Measurements from ENCODE around the gene PMM2.

PMM2 gene

DNA sequence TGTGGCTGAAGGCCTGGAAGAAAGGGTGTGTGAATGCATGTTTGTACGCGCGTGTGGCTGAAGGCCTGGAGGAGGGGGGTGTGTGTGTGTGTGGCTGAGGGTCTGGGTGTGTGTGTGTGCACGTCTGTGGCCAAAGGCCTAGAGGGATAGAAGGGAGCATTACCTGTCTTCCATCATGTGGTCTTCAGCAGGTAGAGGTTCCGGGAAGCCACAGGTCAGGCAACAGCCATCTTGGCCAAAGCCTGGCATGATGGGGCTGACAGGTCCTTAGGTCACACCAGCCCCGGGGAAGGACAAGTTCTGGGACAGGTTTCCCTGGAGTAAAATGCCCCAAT is 89.8 kb downstream of the PMM2 start:
- H3K4me3 ChIP-seq (ENCODE audit: low read depth, low read length) = no peak overlapping the region
- TF ChIP-seq, protein P1, sequence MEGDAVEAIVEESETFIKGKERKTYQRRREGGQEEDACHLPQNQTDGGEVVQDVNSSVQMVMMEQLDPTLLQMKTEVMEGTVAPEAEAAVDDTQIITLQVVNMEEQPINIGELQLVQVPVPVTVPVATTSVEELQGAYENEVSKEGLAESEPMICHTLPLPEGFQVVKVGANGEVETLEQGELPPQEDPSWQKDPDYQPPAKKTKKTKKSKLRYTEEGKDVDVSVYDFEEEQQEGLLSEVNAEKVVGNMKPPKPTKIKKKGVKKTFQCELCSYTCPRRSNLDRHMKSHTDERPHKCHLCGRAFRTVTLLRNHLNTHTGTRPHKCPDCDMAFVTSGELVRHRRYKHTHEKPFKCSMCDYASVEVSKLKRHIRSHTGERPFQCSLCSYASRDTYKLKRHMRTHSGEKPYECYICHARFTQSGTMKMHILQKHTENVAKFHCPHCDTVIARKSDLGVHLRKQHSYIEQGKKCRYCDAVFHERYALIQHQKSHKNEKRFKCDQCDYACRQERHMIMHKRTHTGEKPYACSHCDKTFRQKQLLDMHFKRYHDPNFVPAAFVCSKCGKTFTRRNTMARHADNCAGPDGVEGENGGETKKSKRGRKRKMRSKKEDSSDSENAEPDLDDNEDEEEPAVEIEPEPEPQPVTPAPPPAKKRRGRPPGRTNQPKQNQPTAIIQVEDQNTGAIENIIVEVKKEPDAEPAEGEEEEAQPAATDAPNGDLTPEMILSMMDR (IDR thresholded peaks at IDR 0.05; ENCODE audit: low read depth, low read length) = no peak

DNA sequence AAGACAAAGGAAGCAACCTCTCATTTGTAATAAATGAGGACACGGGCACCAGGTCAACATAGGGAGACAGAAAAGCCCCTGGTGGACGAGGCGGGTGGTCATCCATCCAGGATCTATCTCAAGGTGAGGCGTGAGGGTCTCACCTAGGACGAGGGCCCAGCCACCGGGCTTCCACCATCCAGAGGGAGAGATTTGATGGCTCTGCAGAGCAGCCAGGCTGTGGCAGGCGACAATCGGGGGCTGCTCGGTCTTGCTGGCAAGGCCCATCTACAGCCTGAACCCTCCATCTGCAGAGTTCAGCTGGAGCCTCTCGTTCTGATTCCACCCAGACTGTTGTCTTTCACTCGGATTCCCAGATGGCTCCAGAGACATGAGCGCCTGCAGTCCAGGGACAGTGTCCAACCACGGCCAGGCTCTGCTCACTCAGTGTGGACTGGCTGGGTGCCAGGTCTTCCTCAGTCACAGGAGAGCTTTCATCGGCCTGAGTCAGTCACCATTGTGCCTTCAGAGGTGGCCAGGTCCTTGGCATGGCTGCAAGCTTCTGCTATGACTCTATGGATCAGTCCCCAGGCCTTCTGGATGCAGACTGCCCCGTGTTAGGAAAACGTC is 90.4 kb downstream of the PMM2 start:
- TF ChIP-seq, protein P1 (IDR thresholded peaks at IDR 0.05; ENCODE audit: low read depth, low read length) = no peak
- H3K4me3 ChIP-seq (ENCODE audit: low read depth, low read length) = no peak overlapping the region

GRCh38 chr16:8888951-8889892 is 91.6 kb downstream of the PMM2 start:
- TF ChIP-seq, protein P1 (IDR thresholded peaks at IDR 0.05; ENCODE audit: low read depth, low read length) = no peak
- no peak overlapping the region for H3K4me3 ChIP-seq (ENCODE audit: low read depth, low read length)

GRCh38 chr16:8889893-8890548 is 92.4 kb downstream of the PMM2 start:
- H3K4me3 ChIP-seq (ENCODE audit: low read depth, low read length) = no peak overlapping the region
- TF ChIP-seq, protein P1 (IDR thresholded peaks at IDR 0.05; ENCODE audit: low read depth, low read length) = no peak

- TF ChIP-seq, protein P1 (IDR thresholded peaks at IDR 0.05; ENCODE audit: low read depth, low read length) = no peak
- no peak overlapping the region for H3K4me3 ChIP-seq (ENCODE audit: low read depth, low read length)
Observed at GRCh38 chr16:8890549-8890921, 92.9 kb downstream of the PMM2 start.

DNA sequence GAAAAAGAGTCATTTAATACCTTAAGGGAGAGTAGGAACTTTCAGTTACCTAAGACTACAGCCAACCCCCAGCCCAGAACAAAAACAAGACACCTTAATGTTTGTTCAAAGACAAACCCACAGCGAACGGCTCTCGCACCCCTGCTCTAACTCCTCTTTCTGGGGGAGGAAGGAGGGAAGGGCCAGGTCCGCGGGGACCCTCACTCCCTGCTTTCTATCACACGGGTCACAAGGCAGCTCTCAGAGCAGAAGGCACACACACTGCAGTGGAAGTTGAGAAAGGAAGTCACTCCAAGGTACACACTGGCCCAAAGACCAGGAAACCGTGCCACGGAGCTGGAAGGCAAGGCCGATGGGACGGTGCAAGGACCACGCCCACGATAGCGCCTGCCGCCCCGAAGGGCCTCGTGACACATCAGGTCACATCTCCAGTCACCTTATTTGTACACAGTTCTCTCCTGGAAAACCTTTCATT is 94.5 kb downstream of the PMM2 start:
- TF ChIP-seq, protein P1 (IDR thresholded peaks at IDR 0.05; ENCODE audit: low read depth, low read length) = no peak
- H3K4me3 ChIP-seq (ENCODE audit: low read depth, low read length) = no peak overlapping the region

All from WI38 (cell line).